Stimulated activated CD8-positive, alpha-beta memory T cell treated with anti-CD3 and anti-CD28 coated beads, Interleukin-12 subunit alpha, Interleukin-12 subunit beta, amount 100 ng/mL, for 24 hours (primary cell): ENCODE measurements around the gene WNT16.
"Not testable (repeated sequence)": the region's sequence is repeated elsewhere in the genome, so short reads cannot be mapped to it uniquely, and the experiment has no call there.

ENCODE experiments used
- DNase-seq: peaks from one replicate; pipeline ENCODE4 v3.0.0-alpha.2; 2020; ENCODE audit errors: extremely low read depth

The WNT16 gene

GRCh38 chr7:121328508-121329190 is at the start of gene WNT16:
Gene WNT16, plus strand, starts transcription at chr7:121329000. Its CDS starts 293 bp downstream, at chr7:121329293.
- DNase-seq: no peak

- DNase-seq: no peak
These were observed 49.7 kb upstream of the WNT16 start for GRCh38 chr7:121279060-121279620.

- DNase-seq: no peak
These were observed 49.0 kb upstream of the WNT16 start for GRCh38 chr7:121279822-121280221.

- DNase-seq: no peak
These were observed 48.1 kb upstream of the WNT16 start for GRCh38 chr7:121280656-121281055.

- no peak for DNase-seq
These were observed 46.7 kb upstream of the WNT16 start for GRCh38 chr7:121282129-121282528.

- DNase-seq: no peak
These were observed 43.6 kb upstream of the WNT16 start for GRCh38 chr7:121285066-121285667.

GRCh38 chr7:121286186-121286585 is 42.6 kb upstream of the WNT16 start:
- no peak for DNase-seq

- DNase-seq: no peak
These were observed 41.8 kb upstream of the WNT16 start for GRCh38 chr7:121286742-121287734.

- no peak for DNase-seq
These were observed 39.9 kb upstream of the WNT16 start for GRCh38 chr7:121288894-121289293.

GRCh38 chr7:121289930-121290329 is 38.9 kb upstream of the WNT16 start:
- not testable (repeated sequence) for DNase-seq

GRCh38 chr7:121294448-121294992 is 34.3 kb upstream of the WNT16 start:
- DNase-seq: no peak

GRCh38 chr7:121297843-121298242 is 31.0 kb upstream of the WNT16 start:
- no peak for DNase-seq

GRCh38 chr7:121298831-121299239 is 30.0 kb upstream of the WNT16 start:
- DNase-seq: no peak

- DNase-seq: no peak
These were observed 27.9 kb upstream of the WNT16 start for GRCh38 chr7:121300685-121301420.

GRCh38 chr7:121301446-121302213 is 27.2 kb upstream of the WNT16 start:
- DNase-seq: no peak

GRCh38 chr7:121302214-121302745 is 26.5 kb upstream of the WNT16 start:
- no peak for DNase-seq

- no peak for DNase-seq
These were observed 25.2 kb upstream of the WNT16 start for GRCh38 chr7:121303422-121304101.

- no peak for DNase-seq
These were observed 24.6 kb upstream of the WNT16 start for GRCh38 chr7:121304102-121304658.

GRCh38 chr7:121305109-121305508 is 23.7 kb upstream of the WNT16 start:
- DNase-seq: no peak
